ENCODE results near the gene GSC2.

GRCh38 chr22:19136915-19137314, 13.2 kb downstream of the GSC2 start:
- TF ChIP-seq CHD2 (IDR thresholded peaks at IDR 0.05; ENCODE audit: low read length) (no peak), RBBP5 (IDR thresholded peaks at IDR 0.05; ENCODE audit: borderline replicate concordance, low read depth, low read length) (no peak), POLR2A (IDR thresholded peaks at IDR 0.05; ENCODE audit: control extremely low read depth in 1 of 2, low read depth in 2 of 2, low read length in 2 of 2) (no peak)

Data from H1 (cell line).